H54 (cell line): ENCODE results near the gene PRRX1.

Experiments used
- DNase-seq: peaks from one replicate; pipeline ENCODE4 v3.0.0; 2011; ENCODE audit warnings: low spot score, mixed read lengths; ENCODE audit not compliant: insufficient read length
- FAIRE-seq: peaks from 3 replicates; lab custom pipeline; 2011; peaks lifted over from hg19 to GRCh38; lab: Jason Lieb, UNC
- POLR2A ChIP-seq: IDR thresholded peaks from 2 replicates; pipeline ENCODE4 v1.6.1; 2011; ENCODE audit warnings: low read depth, mild to moderate bottlenecking, low read length

The PRRX1 gene

GRCh38 chr1:170664093-170664827 is at the start of gene PRRX1:
Gene PRRX1 (plus strand): TSS chr1:170664131. CDS start chr1:170664219, 88 bp downstream.
- DNase-seq (peak; percentile 39), FAIRE-seq (no peak)
- TF ChIP-seq POLR2A = peak; percentile 44

- DNase-seq = no peak
- no peak for FAIRE-seq
- no peak for TF ChIP-seq POLR2A
Measured at GRCh38 chr1:170617591-170618330, 46.2 kb upstream of the PRRX1 start.

- DNase-seq (no peak), FAIRE-seq (no peak)
Measured at GRCh38 chr1:170618421-170618820, 45.5 kb upstream of the PRRX1 start.

GRCh38 chr1:170619241-170620028 is 44.5 kb upstream of the PRRX1 start:
- DNase-seq = peak; percentile 6
- FAIRE-seq = peak; percentile 60
- no peak for TF ChIP-seq POLR2A

More at GRCh38 chr1:170618421-170618820, 45.5 kb upstream of the PRRX1 start:
- no peak for TF ChIP-seq POLR2A

- no peak for TF ChIP-seq POLR2A
- FAIRE-seq (no peak), DNase-seq (no peak)
Measured at GRCh38 chr1:170620164-170620563, 43.8 kb upstream of the PRRX1 start.

- TF ChIP-seq POLR2A = no peak
- DNase-seq (peak; percentile 12), FAIRE-seq (peak; percentile 91)
Measured at GRCh38 chr1:170623171-170623570, 40.8 kb upstream of the PRRX1 start.

- no peak for DNase-seq
- no peak for FAIRE-seq
Measured at GRCh38 chr1:170624146-170624545, 39.8 kb upstream of the PRRX1 start.

GRCh38 chr1:170630977-170631376 is 33.0 kb upstream of the PRRX1 start:
- FAIRE-seq = no peak
- no peak for DNase-seq
- TF ChIP-seq POLR2A = no peak

More at GRCh38 chr1:170624146-170624545, 39.8 kb upstream of the PRRX1 start:
- TF ChIP-seq POLR2A = no peak

GRCh38 chr1:170634293-170634692 is 29.6 kb upstream of the PRRX1 start:
- TF ChIP-seq POLR2A = no peak
- DNase-seq (no peak), FAIRE-seq (no peak)

- DNase-seq = no peak
- TF ChIP-seq POLR2A = no peak
- no peak for FAIRE-seq
Measured at GRCh38 chr1:170634824-170635410, 29.0 kb upstream of the PRRX1 start.

GRCh38 chr1:170640581-170640980 is 23.4 kb upstream of the PRRX1 start:
- DNase-seq (no peak), FAIRE-seq (no peak)
- no peak for TF ChIP-seq POLR2A

GRCh38 chr1:170657275-170657853 is 6.6 kb upstream of the PRRX1 start:
- TF ChIP-seq POLR2A = no peak
- DNase-seq (no peak), FAIRE-seq (no peak)

- DNase-seq (no peak), FAIRE-seq (no peak)
- no peak for TF ChIP-seq POLR2A
Measured at GRCh38 chr1:170659399-170660035, 4.4 kb upstream of the PRRX1 start.
